ENCODE results near the gene KLHL29. TPM values are rescaled to one million over a fixed set of nuclear protein-coding genes. Genes with fewer than 3 reads are reported as not detected.
A peak's percentile ranks its signal among the peaks of the same experiment; 100 is the strongest.

Gene KLHL29
- total RNA-seq, 1 donor from 2014 or later = 8.0 TPM

- H3K36me3 Mint-ChIP-seq (ENCODE audit: low read depth) = peaks cover 29% of the 10 kb centered on the region
- TF ChIP-seq CTCF (IDR thresholded peaks at IDR 0.05) = no peak
These were observed 311.1 kb downstream of the KLHL29 start for GRCh38 chr2:23695890-23696751.

DNA sequence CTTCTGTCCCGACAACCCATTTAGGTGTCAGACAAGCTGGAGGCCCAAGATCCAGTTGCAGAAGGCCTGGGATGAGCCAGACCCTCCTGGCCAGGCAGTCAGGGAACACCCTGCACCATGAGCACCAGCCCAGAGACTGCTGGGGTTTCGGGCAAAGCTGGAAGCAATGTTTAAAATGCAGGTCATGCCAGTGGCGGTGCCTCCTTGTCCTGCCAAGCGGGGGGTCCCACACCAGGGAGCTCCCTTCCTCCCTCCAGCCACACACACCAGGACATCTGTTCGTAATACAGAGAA lies 311.7 kb downstream of the KLHL29 start:
- peaks cover 4% of the 10 kb centered on the region for H3K9me3 Mint-ChIP-seq (ENCODE audit: low read depth)
- no peak for TF ChIP-seq CTCF (IDR thresholded peaks at IDR 0.05)
- no peak overlapping the region for H3K4me3 Mint-ChIP-seq (ENCODE audit: unreplicated experiment)
- no peak for DNase-seq (ENCODE audit: low spot score)
- no peaks in the 10 kb centered on the region for H3K4me1 Mint-ChIP-seq (ENCODE audit: low read depth)
- H3K27ac Mint-ChIP-seq (ENCODE audit: unreplicated experiment) = no peak overlapping the region
- H3K36me3 Mint-ChIP-seq (ENCODE audit: low read depth) = peaks cover 26% of the 10 kb centered on the region
- no peaks in the 10 kb centered on the region for H3K27me3 Mint-ChIP-seq (ENCODE audit: low read depth)

More at GRCh38 chr2:23695890-23696751, 311.1 kb downstream of the KLHL29 start:
- no peak for DNase-seq (ENCODE audit: low spot score)
- Mint-ChIP-seq H3K9me3 (ENCODE audit: low read depth) (peaks cover 4% of the 10 kb centered on the region), H3K4me1 (ENCODE audit: low read depth) (no peaks in the 10 kb centered on the region), H3K27ac (ENCODE audit: unreplicated experiment) (peak overlapping the region; percentile 12), H3K27me3 (ENCODE audit: low read depth) (no peaks in the 10 kb centered on the region), H3K4me3 (ENCODE audit: unreplicated experiment) (no peak overlapping the region)

GRCh38 chr2:23697256-23698075 lies 312.5 kb downstream of the KLHL29 start:
- H3K4me1 Mint-ChIP-seq (ENCODE audit: low read depth) = no peaks in the 10 kb centered on the region
- no peak overlapping the region for H3K27ac Mint-ChIP-seq (ENCODE audit: unreplicated experiment)
- no peak for DNase-seq (ENCODE audit: low spot score)
- no peak for TF ChIP-seq CTCF (IDR thresholded peaks at IDR 0.05)
- H3K36me3 Mint-ChIP-seq (ENCODE audit: low read depth) = peaks cover 26% of the 10 kb centered on the region
- H3K4me3 Mint-ChIP-seq (ENCODE audit: unreplicated experiment) = no peak overlapping the region
- H3K9me3 Mint-ChIP-seq (ENCODE audit: low read depth) = peaks cover 4% of the 10 kb centered on the region
- H3K27me3 Mint-ChIP-seq (ENCODE audit: low read depth) = no peaks in the 10 kb centered on the region

- H3K4me3 Mint-ChIP-seq (ENCODE audit: unreplicated experiment) = no peak overlapping the region
- no peak for TF ChIP-seq CTCF (IDR thresholded peaks at IDR 0.05)
- H3K9me3 Mint-ChIP-seq (ENCODE audit: low read depth) = peaks cover 4% of the 10 kb centered on the region
- DNase-seq (ENCODE audit: low spot score) = no peak
- no peak overlapping the region for H3K27ac Mint-ChIP-seq (ENCODE audit: unreplicated experiment)
- H3K36me3 Mint-ChIP-seq (ENCODE audit: low read depth) = peaks cover 28% of the 10 kb centered on the region
- no peaks in the 10 kb centered on the region for H3K27me3 Mint-ChIP-seq (ENCODE audit: low read depth)
- no peaks in the 10 kb centered on the region for H3K4me1 Mint-ChIP-seq (ENCODE audit: low read depth)
These were observed 313.2 kb downstream of the KLHL29 start for GRCh38 chr2:23698116-23698693.

All from chondrocyte (in vitro differentiated cells).